HL-60 (cell line): ENCODE results near the gene SZRD1.

Experiments used
- POLR2AphosphoS5 ChIP-seq: IDR thresholded peaks from 2 replicates; pipeline ENCODE4 v1.6.1; 2012; ENCODE audit warnings: low read depth
- TF ChIP-seq, protein P1 (sequence below): IDR thresholded peaks from one replicate; pipeline ENCODE4 v1.5.1; 2011; ENCODE audit warnings: low read length, control low read depth, inconsistent platforms; ENCODE audit not compliant: insufficient read depth

DNA sequence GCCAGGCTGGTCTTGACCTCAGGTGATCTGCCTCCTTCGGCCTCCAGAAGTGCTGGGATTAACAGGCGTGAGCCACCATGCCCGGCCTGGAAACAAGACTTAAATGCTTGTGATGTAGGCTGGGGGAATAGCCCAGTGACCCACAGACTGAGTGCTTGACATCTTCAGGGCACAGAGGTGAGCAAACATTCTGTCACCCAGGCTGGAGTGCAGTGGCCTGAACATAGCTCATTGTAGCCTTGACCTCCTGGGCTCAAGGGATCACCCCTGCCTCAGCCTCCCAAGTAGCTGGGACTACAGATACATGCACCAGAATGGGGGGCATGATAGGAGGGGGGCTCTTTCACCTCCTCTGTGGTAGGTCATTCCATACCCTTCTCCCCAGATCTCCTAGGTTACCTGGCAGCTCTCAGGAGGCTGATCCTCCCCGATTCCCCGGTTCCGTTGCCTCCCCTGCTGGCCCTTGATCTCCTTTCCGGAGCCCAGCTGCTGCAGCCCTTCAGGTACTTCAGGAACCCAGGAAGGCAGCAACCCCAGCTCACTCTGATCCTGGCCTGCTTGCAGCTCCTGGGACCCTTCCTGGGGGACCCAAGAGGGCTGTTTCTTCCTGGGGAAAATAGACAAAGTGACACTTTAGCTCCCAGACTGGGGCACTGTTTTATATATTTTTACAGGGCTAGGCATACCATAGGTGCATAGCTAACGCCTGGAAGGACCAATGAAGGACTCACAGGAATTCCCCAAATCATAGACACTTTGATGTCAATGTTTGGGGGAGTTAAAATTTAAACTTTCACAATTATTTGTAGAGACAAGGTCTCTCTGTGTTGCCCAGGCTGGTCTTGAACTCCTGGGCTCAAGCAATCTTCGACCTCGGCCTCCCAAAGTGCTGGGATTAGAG lies 58.3 kb downstream of the SZRD1 start:
- TF ChIP-seq, protein P1, sequence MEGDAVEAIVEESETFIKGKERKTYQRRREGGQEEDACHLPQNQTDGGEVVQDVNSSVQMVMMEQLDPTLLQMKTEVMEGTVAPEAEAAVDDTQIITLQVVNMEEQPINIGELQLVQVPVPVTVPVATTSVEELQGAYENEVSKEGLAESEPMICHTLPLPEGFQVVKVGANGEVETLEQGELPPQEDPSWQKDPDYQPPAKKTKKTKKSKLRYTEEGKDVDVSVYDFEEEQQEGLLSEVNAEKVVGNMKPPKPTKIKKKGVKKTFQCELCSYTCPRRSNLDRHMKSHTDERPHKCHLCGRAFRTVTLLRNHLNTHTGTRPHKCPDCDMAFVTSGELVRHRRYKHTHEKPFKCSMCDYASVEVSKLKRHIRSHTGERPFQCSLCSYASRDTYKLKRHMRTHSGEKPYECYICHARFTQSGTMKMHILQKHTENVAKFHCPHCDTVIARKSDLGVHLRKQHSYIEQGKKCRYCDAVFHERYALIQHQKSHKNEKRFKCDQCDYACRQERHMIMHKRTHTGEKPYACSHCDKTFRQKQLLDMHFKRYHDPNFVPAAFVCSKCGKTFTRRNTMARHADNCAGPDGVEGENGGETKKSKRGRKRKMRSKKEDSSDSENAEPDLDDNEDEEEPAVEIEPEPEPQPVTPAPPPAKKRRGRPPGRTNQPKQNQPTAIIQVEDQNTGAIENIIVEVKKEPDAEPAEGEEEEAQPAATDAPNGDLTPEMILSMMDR: no peak
- TF ChIP-seq POLR2AphosphoS5: no peak
